GM18511 (cell line): ENCODE measurements around the gene ST6GALNAC4.
"Not testable (repeated sequence)": the region's sequence is repeated elsewhere in the genome, so short reads cannot be mapped to it uniquely, and the experiment has no call there.

Experiments used
- ATAC-seq: cut with Tn5 transposase; IDR thresholded peaks from one replicate; pipeline ENCODE4 v1.9.1; 2021; ENCODE audit warnings: mild to moderate bottlenecking, moderate library complexity; ENCODE audit not compliant: unreplicated experiment

Gene ST6GALNAC4

GRCh38 chr9:127895811-127896210 is 21.0 kb downstream of the ST6GALNAC4 start:
- ATAC-seq: no peak

DNA sequence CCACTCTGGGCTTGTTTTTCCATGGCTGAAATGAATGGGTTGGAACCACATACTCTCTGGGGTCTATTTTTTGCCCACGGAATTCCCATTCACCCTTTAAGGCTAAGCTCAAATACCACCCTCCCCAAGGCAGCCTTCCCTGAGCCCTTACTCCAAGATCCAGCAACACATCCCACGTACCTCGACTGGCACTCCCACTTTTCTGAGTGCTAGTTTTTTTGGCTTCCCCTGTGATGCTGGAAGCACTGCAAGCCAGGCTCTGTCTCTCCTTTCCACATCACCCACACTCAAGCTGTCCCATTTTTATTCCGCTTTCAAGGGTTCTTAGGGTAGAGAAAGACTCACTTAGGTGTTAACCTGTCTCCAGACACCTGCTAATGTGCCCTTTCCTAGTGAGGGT is 23.4 kb downstream of the ST6GALNAC4 start:
- no peak for ATAC-seq

GRCh38 chr9:127892831-127893230 is 24.0 kb downstream of the ST6GALNAC4 start:
- ATAC-seq: no peak

DNA sequence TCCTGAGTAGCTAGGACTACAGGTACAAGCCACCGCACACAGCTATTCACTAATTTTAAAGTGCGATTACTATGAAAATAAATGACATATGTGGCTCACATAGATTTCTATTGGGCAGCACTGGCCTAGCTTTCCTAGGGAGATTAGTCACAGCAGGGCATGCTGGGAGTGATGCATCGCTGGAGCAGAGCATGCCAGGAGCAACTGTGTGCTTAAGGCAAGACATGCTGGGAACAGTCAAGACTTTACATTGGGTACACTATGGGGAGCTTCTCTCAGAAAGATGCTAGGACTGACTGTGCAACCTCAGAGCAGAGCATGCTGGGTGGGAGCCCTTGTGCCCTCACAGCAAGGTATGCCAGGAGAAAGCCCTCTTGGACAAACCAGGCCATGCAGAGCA is 26.8 kb downstream of the ST6GALNAC4 start:
- ATAC-seq: no peak

DNA sequence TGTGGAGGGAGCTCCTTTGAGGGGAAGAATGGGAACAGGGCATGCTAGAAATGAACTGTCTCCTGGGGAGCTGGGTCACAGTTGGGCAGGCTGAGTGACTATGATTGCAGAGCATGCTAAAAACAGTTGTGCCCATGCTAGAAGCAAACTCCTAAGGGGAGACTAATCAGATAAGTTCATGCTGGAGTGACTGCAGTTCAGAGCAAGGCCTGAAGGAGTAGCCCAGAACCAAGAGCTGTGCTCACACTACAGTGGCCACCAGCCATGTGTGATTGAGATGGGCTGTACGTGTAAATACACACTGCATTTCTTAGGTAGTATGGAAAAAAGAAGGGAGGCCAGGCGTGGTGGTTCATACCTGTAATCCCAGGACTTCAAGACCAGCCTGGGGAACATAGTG is 29.0 kb downstream of the ST6GALNAC4 start:
- no peak for ATAC-seq

GRCh38 chr9:127886401-127886972 is 30.4 kb downstream of the ST6GALNAC4 start:
- ATAC-seq: no peak

DNA sequence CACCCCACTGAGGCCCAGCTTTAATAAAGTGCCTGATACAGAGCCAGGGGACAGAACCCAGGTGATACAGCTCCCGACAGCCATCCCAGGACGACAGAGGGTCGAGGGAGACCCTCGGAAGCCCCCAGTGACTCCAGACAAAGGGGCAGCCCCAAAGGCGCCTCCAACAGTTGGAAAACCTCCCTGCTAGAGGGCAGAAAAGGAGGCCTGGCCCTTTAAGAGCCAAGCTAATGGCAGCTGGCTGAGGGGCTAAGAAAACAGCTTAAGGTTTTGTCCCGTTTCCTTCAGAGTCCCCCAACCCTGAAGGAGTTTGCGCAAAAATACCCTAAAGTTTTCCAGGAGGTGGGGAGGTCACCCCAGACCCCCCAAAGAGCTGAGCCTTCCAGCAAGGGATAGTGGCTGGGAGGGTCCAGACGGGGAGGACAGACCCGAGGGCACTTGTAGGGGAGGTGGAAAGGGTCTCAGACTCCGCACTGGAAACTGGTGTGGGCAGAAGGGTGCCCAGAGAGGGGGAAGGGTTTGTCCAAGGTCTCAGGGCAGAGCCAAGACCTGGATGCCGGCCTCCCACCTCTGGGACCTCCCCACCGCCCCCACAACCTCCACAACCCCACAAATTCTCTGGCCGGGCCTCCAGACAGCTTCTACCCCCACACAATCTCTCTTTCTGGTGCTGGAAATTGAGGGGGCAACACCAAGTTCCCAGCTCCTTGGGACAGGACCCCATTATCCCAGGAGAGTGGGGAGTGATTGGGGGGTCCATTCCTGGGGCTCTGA is 31.1 kb downstream of the ST6GALNAC4 start:
- ATAC-seq: no peak

DNA sequence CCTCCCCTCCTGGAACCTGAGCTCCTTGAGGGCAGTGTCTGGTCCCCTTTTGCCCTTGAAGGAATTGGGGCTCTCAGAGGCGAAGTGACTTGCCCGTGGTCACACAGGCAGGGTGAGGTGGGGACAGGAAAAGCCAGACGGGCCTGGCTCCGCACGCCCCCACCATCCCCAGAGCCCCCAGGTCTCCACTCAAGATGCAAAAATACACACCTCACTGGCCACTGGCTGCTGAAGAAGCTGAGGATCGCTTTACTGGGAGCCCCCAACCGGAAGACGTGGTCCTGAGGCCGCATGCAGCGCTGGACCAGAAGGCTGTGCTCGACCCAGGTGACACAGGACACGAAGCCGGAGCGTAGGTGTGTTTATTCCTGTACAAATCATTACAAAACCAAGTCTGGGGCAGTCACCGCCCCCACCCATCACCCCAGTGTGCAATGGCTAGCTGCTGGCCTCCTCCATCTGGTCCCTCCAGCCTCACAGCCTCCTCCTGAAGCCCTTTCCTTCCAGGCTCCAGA is 31.8 kb downstream of the ST6GALNAC4 start:
- no peak for ATAC-seq

DNA sequence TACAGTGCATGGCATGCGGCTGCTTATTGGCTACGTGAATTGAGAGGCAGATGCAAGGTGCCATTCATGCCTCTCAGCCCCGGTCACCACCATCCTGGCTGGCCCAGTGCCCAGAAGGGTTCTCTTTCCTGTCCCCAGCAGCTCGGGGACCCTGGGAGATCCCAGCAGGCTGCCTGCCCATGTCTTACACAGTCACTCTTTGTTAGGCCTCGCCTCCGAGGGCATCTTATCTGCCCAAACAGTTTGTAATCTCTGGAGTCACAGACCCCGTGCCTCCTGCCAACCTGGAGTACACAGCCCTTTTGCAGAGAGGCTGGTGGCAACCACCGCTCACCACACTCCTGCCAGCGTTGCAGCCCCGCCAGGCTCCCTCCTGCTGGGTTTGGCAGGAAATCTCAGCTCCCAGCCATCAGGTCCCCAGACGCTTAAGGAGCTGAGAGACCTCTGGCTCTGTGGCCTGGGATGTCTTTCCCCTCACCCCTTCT is 32.4 kb downstream of the ST6GALNAC4 start:
- ATAC-seq: no peak

GRCh38 chr9:127883959-127884358 is 32.9 kb downstream of the ST6GALNAC4 start:
- ATAC-seq: no peak

GRCh38 chr9:127881715-127882114 is 35.1 kb downstream of the ST6GALNAC4 start:
- ATAC-seq: not testable (repeated sequence)

DNA sequence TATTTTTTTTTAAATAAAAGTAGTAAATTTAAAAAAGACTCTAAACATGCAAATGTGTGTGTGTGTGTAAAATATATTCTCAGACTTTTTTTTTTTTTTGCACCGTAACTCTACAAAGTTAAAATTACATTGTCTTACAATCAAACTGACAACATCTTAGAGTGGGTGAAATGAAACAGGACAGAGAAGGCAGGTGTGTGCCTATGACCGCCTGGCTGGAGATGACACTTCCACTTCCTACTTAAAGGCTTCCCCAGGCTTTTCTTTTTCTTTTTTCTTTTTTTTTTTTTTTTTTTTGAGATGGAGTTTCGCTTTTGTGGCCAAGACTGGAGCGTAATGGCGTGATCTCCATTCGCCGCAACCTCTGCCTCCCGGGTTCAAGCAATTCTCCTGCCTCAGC is 36.7 kb downstream of the ST6GALNAC4 start:
- ATAC-seq: no peak

GRCh38 chr9:127878652-127879390 is 38.0 kb downstream of the ST6GALNAC4 start:
- no peak for ATAC-seq

DNA sequence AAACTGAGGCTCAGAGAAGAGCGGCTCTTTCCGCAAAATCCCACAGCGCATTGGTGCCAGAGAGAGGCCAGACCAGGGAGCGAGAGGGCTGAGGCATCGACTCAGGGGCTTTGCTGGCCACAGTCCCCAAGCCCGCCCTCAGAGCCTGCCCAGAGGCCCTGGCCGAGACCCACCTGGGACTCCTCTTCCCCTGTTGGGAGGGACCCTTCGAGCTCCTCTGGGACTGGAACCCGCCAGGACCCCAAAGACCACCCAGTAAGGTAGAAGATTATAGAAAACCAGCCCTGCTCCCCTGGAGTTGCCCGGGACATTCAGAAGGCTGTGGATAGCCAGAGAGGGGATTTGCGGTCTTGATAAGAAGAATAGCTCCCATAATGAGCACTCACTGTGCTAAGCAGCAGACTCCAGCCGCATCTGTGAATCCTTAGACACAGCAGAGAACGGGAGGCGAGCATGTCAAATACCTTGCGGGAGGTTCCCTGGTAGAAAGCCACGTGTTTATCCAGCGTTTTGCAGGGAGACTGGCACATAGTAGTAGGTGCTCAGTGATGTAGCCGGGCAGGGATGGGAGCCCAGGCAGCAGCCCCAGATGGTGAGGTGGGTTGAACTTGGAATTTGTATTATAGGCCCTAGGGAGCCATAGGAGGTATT is 38.7 kb downstream of the ST6GALNAC4 start:
- ATAC-seq: no peak

DNA sequence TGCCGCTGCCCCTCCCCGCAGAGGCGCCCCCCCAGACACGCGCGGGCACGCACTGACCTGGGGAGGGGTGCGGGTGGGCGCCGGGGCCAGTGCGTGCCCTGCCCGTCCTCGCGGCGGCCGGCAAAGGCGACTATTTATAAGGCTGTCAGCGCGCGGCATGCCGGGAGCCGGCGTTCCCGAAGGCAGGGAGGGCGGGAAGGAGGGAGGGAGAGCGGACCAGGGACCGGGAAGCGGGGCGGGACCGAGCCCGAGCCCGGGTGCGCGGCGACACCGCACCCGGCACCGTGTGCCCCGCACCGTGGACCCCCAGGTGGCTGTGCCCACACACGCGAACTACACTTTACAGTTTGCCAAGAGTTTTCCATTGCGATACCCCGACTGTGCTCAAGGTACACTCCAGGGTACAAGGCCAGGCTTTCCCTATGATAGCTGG is 39.3 kb downstream of the ST6GALNAC4 start, which contains the start of gene AK1:
TSS of gene AK1 (minus strand) at position 110 of the 433 bp plus-strand sequence. CDS start 3,058 bp downstream, outside the sequence.
- ATAC-seq: no peak

- ATAC-seq: no peak
Observed at GRCh38 chr9:127876764-127877562, 39.9 kb downstream of the ST6GALNAC4 start.

GRCh38 chr9:127876026-127876763 is 40.6 kb downstream of the ST6GALNAC4 start:
- ATAC-seq: no peak

DNA sequence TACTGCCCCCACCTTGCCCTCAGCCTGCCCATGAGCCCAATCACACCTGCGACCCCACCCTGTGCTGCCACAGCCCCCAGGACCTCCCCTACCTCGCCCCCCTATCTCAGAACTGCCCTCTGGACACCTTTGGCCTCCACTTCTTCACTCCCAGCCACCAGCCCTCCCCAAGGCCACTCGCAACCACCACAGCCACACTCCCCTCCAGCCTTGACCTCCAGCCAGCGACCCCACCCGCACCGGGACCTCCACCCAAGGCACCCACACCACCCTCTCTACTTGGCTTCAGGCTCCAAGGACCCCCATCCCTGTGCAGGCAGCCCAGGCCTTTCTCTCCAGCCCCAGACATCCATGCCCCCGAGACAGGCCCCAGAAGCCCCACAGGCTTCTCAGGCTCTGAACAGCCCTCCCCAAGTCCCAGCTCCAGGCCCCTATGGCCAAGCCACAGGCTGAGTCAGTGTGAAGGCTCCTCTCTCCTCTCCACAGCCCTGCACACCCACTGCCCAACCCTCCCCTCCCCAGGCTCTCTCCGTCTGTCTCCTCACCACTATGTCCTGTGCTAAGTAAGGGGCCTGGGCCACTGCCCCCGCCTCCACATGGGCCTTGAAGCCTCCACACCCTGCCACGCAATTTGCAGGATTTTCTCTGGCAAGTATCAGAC is 41.4 kb downstream of the ST6GALNAC4 start:
- no peak for ATAC-seq
